ENCODE data around the gene MTHFSD. TPM values are rescaled to one million over a fixed set of nuclear protein-coding genes. Genes with fewer than 3 reads are reported as not detected.

MTHFSD gene
- total RNA-seq, 2 experiments from 2014 or later, result 19.3 to 22.3 TPM

- H3K27ac Mint-ChIP-seq, result no peak overlapping the region
- H3K36me3 Mint-ChIP-seq (ENCODE audit: low read depth), result no peaks in the 10 kb centered on the region
- intact Hi-C loops (cut with micrococcal nuclease), result no loop called here
- H3K4me3 Mint-ChIP-seq, result no peak overlapping the region
- CTCF ChIA-PET, result no interaction called here
- H3K4me1 Mint-ChIP-seq (ENCODE audit: low read depth), result peaks cover 9% of the 10 kb centered on the region
- no peak for TF ChIP-seq CTCF (IDR thresholded peaks at IDR 0.05)
- POLR2A ChIA-PET, result no interaction called here
- ATAC-seq, result peak; percentile 13
- H3K9me3 Mint-ChIP-seq, result no peaks in the 10 kb centered on the region
- H3K27me3 Mint-ChIP-seq, result peaks cover 57% of the 10 kb centered on the region
- DNase-seq, result no peak
Measured at GRCh38 chr16:86578611-86579267, 23.7 kb upstream of the MTHFSD start.

- Mint-ChIP-seq H3K9me3 (no peaks in the 10 kb centered on the region), H3K4me3 (no peak within 1 kb of the TSS), H3K27ac (no peak within 1 kb of the TSS), H3K27me3 (peaks cover 61% of the 10 kb centered on the region), H3K4me1 (ENCODE audit: low read depth) (peaks cover 9% of the 10 kb centered on the region), H3K36me3 (ENCODE audit: low read depth) (no peaks in the 10 kb centered on the region)
- DNase-seq, result no peak
- CTCF ChIA-PET, result no interaction called here
- no peak for ATAC-seq
- intact Hi-C loops (cut with micrococcal nuclease), result no loop called here
- no peak for TF ChIP-seq CTCF (IDR thresholded peaks at IDR 0.05)
- POLR2A ChIA-PET, result no interaction called here
Measured at GRCh38 chr16:86578061-86578599, 23.1 kb upstream of the MTHFSD start, which contains the start of gene FOXL1. FOXL1 (plus strand) TSS chr16:86578549; CDS start chr16:86578724, 175 bp downstream.

GRCh38 chr16:86577314-86577971 lies 22.4 kb upstream of the MTHFSD start:
- no peak overlapping the region for H3K4me3 Mint-ChIP-seq
- H3K36me3 Mint-ChIP-seq (ENCODE audit: low read depth), result no peaks in the 10 kb centered on the region
- ChIA-PET POLR2A (no interaction called here), CTCF (no interaction called here)
- H3K9me3 Mint-ChIP-seq, result no peaks in the 10 kb centered on the region
- DNase-seq (no peak), ATAC-seq (no peak)
- H3K27me3 Mint-ChIP-seq, result peaks cover 67% of the 10 kb centered on the region
- H3K27ac Mint-ChIP-seq, result no peak overlapping the region
- intact Hi-C loops (cut with micrococcal nuclease), result no loop called here
- peaks cover 9% of the 10 kb centered on the region for H3K4me1 Mint-ChIP-seq (ENCODE audit: low read depth)
- TF ChIP-seq CTCF (IDR thresholded peaks at IDR 0.05), result no peak

GRCh38 chr16:86576591-86577313 lies 21.7 kb upstream of the MTHFSD start:
- DNase-seq, result no peak
- Mint-ChIP-seq H3K4me3 (peak overlapping the region; percentile 45), H3K4me1 (ENCODE audit: low read depth) (peaks cover 9% of the 10 kb centered on the region), H3K36me3 (ENCODE audit: low read depth) (no peaks in the 10 kb centered on the region), H3K27ac (no peak overlapping the region), H3K27me3 (peaks cover 71% of the 10 kb centered on the region), H3K9me3 (no peaks in the 10 kb centered on the region)
- CTCF ChIA-PET, result interaction anchor here (1.1 kb wide), 1 partner anchor 13 kb away, joined by 8 read pairs; no protein-coding TSS in a partner anchor
- POLR2A ChIA-PET, result no interaction called here
- no peak for TF ChIP-seq CTCF (IDR thresholded peaks at IDR 0.05)
- intact Hi-C loops (cut with micrococcal nuclease), result no loop called here
- ATAC-seq, result no peak

All from activated CD8-positive, alpha-beta T cell treated with anti-CD3 and anti-CD28 coated beads for 36 hours (primary cell).